Sigmoid colon (tissue), 7 donors: ENCODE measurements around the gene ELF3. TPM values are rescaled to one million over a fixed set of nuclear protein-coding genes. Genes with fewer than 3 reads are reported as not detected.
"Not testable (repeated sequence)": the region's sequence is repeated elsewhere in the genome, so short reads cannot be mapped to it uniquely, and the experiment has no call there.

Experiments used
- DNase-seq: peaks from one replicate; pipeline ENCODE4 v3.0.0-alpha.2; 2019
- H3K27ac ChIP-seq, 4 donors: fragments of 200-600 bp; sonication (generic); one replicate each; pipeline ENCODE4 v1.5.1; 2016 to 2019; ENCODE audit warnings: mild to moderate bottlenecking in 1 of 4
- H3K27me3 ChIP-seq, 3 donors: fragments of 200-600 bp; sonication (generic); one replicate each; pipeline ENCODE4 v1.5.1; 2019; ENCODE audit warnings: mild to moderate bottlenecking in 1 of 3
- H3K36me3 ChIP-seq, 4 donors: fragments of 200-600 bp; sonication (generic); one replicate each; pipeline ENCODE4 v1.5.1; 2016 to 2019
- H3K4me1 ChIP-seq, 4 donors: fragments of 200-600 bp; sonication (generic); one replicate each; pipeline ENCODE4 v1.5.1; 2017 to 2019
- H3K4me3 ChIP-seq, 4 donors: fragments of 200-600 bp; sonication (generic); one replicate each; pipeline ENCODE4 v1.5.1; 2017 to 2019; ENCODE audit warnings: mild to moderate bottlenecking in 2 of 4, moderate library complexity in 1 of 4
- H3K9me3 ChIP-seq, 4 donors: fragments of 200-600 bp in 3 of 4; sonication (generic) in 3 of 4; one replicate each; pipeline versions ENCODE4 v1.5.1 to v1.6.1; 2013 to 2019
- EP300 ChIP-seq, 4 donors: sonication (generic); formaldehyde crosslinking; IDR thresholded peaks; one replicate each; pipeline ENCODE4 v1.6.1; 2017; ENCODE audit warnings: antibody characterized with exemption in 4 of 4
- POLR2A ChIP-seq, 2 donors: fragments of 450-650 bp; IDR thresholded peaks; one replicate each; pipeline ENCODE4 v1.6.1; 2016; ENCODE audit warnings: antibody characterized with exemption in 2 of 2, mild to moderate bottlenecking in 2 of 2, moderate library complexity in 2 of 2
- POLR2AphosphoS5 ChIP-seq, 4 donors: sonication (generic); formaldehyde crosslinking; IDR thresholded peaks; one replicate each; pipeline ENCODE4 v1.6.1; 2017; ENCODE audit warnings: antibody characterized with exemption in 4 of 4
- WGBS, 2 donors: extraction: QIAGEN DNeasy Blood & Tissue Kit; methylation state at CpG; one replicate each; pipeline ENCODE4 v1.1.7; 2013; 5-methylcytosine and 5-hydroxymethylcytosine counted together
- intact Hi-C: fragments of 100-400 bp; cut with DNase I; formaldehyde crosslinking; loops from one replicate; pipeline ENCODE4 v1.15.1; 2023
- polyA plus RNA-seq, 3 donors: library from polyadenylated mRNA; stranded (reverse); fragments of 200-250 nt; gene quantifications; one replicate each; pipeline ENCODE4 v1.2.3, GENCODE V29; 2013
- total RNA-seq, 4 donors: library from RNA; depleted of rRNA; stranded (reverse); fragments of >200 nt; gene quantifications; one replicate each; pipeline ENCODE4 v1.1.0, GENCODE V29; 2016
- TF ChIP-seq, protein P1 (sequence below), 4 experiments: fragments of 450-650 bp in 3 of 4; fragments of 200-600 bp in 1 of 4; IDR thresholded peaks; one replicate each; pipeline ENCODE4 v1.5.1; 2016 to 2019; ENCODE audit warnings: antibody characterized with exemption in 4 of 4, mild to moderate bottlenecking in 3 of 4, moderate library complexity in 2 of 4
- donor health status: healthy with polysubstance abuse.
- donor health status: Bipolar disorder and iron deficiency.
- donor health status: healthy.

The ELF3 gene
- total and polyA plus RNA-seq, 7 donors, result 0.16 to 665 (median 1.8) TPM

DNA sequence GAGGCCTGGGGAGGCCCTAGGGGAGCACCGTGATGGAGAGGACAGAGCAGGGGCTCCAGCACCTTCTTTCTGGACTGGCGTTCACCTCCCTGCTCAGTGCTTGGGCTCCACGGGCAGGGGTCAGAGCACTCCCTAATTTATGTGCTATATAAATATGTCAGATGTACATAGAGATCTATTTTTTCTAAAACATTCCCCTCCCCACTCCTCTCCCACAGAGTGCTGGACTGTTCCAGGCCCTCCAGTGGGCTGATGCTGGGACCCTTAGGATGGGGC, 5.2 kb downstream of the ELF3 start:
- Histone ChIP-seq H3K9me3 (no peaks in the 10 kb centered on the region), H3K36me3 (no peaks in the 10 kb centered on the region), H3K27ac (no peak overlapping the region), H3K4me3 (no peak overlapping the region), H3K4me1 (no peaks in the 10 kb centered on the region), H3K27me3 (peaks cover 0 to 20% (median 6%) of the 10 kb centered on the region in 3 donors)
- WGBS, 2 donors, result 11 to 72% methylated on average over 3 of the region's 3 CpGs
- DNase-seq, result no peak
- intact Hi-C loops, result no loop called here
- TF ChIP-seq POLR2A (IDR thresholded peaks at IDR 0.05), result peak in 1 of 2 donors; percentile 18
- peak in 1 of 4 donors; percentile 4 for TF ChIP-seq POLR2AphosphoS5 (IDR thresholded peaks at IDR 0.05)
- TF ChIP-seq, protein P1, sequence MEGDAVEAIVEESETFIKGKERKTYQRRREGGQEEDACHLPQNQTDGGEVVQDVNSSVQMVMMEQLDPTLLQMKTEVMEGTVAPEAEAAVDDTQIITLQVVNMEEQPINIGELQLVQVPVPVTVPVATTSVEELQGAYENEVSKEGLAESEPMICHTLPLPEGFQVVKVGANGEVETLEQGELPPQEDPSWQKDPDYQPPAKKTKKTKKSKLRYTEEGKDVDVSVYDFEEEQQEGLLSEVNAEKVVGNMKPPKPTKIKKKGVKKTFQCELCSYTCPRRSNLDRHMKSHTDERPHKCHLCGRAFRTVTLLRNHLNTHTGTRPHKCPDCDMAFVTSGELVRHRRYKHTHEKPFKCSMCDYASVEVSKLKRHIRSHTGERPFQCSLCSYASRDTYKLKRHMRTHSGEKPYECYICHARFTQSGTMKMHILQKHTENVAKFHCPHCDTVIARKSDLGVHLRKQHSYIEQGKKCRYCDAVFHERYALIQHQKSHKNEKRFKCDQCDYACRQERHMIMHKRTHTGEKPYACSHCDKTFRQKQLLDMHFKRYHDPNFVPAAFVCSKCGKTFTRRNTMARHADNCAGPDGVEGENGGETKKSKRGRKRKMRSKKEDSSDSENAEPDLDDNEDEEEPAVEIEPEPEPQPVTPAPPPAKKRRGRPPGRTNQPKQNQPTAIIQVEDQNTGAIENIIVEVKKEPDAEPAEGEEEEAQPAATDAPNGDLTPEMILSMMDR (IDR thresholded peaks at IDR 0.05), result no peak

DNA sequence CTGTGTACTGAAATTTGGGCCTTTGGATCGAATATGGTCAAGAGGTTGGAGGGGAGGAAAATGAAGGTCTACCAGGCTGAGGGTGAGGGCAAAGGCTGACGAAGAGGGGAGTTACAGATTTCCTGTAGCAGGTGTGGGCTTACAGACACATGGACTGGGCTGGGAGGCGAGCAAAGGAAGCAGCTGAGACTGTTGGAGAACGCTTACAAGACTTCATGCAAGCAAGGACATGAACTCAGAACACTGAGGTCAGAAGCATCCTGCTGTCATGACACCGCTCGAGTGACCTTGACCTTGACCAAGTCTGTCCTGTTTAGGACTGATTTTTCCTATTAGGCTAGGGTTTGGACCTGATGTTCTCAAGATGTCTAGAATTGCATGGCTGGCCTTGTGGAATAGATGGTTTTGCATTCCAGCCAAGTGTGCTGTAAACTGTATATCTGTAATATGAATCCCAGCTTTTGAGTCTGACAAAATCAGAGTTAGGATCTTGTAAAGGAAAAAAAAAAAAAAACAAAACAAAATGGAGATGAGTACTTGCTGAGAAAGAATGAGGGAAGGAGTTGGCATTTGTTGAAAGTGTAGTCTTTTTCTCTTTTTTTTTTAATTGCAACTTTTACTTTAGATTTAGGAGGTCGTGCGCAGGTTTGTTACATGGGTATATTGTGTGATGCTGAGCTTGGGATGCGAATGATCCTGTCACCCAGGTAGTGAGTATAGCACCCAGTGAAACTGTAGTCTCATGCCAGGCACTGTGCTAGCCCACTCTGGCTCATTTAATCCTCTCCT, 5.8 kb downstream of the ELF3 start:
- TF ChIP-seq POLR2A (IDR thresholded peaks at IDR 0.05) (peak in 1 of 2 donors; percentile 9), POLR2AphosphoS5 (IDR thresholded peaks at IDR 0.05) (peak in 1 of 4 donors; percentile 7), EP300 (IDR thresholded peaks at IDR 0.05) (no peak)
- intact Hi-C loops, result no loop called here
- H3K36me3 ChIP-seq, result no peaks in the 10 kb centered on the region
- no peaks in the 10 kb centered on the region for H3K4me1 ChIP-seq
- WGBS, 2 donors, result 18 to 60% methylated on average over 9 of the region's 9 CpGs
- H3K4me3 ChIP-seq, result no peak overlapping the region
- H3K27ac ChIP-seq, result no peak overlapping the region
- no peaks in the 10 kb centered on the region for H3K9me3 ChIP-seq
- H3K27me3 ChIP-seq, result peaks cover 0 to 20% (median 6%) of the 10 kb centered on the region in 3 donors
- no peak for DNase-seq

DNA sequence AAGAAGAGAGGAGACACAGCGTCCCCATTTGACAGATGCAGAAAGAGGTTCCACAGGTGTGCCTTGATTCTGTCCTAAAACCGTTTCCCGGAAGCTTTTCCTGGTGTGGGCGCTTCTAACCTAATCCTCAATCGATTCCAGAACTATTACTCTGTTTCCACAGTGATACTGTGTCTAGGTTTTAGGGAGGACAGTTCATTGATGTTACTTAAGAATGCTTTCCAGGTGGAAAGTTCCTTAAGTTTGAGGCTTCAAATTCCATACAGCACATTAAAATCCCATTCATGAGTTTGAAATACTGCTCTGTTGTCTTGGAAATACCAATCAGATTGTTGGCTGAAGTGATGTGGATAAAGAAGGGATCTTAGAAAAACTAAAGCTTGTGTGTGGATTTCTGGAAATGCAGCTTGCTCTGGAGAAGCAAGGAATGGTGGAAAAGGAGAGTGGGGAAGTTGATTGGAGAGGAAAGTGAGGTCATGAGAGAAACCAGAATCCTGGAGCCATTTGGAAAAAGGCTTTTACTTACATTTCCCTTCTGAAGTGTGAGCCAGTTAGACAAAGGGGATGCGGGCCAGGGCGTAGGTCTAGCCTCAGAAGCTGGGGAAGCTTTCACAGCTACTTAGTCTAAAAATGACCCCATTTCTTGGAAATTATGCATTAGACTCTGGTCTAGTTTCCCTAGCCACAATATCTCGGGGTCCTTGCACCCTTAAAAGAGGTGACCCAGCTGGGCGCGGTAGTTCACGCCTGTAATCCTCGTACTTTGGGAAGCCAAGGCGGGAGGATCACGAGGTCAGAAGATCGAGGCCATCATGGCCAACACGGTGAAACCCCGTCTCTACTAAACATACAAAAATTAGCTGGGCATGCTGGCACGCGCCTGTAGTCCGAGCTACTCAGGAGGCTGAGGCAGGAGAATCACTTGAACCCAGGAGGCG, 6.7 kb downstream of the ELF3 start:
- Histone ChIP-seq H3K9me3 (no peaks in the 10 kb centered on the region), H3K4me1 (no peaks in the 10 kb centered on the region), H3K36me3 (no peaks in the 10 kb centered on the region), H3K27ac (no peak overlapping the region), H3K27me3 (peaks cover 0 to 20% (median 6%) of the 10 kb centered on the region in 3 donors), H3K4me3 (no peak overlapping the region)
- WGBS, 2 donors, result 16 to 72% methylated on average over 21 of the region's 21 CpGs
- intact Hi-C loops, result no loop called here
- no peak for DNase-seq
- TF ChIP-seq, protein P1 (IDR thresholded peaks at IDR 0.05), result no peak
- peak in 1 of 2 donors; percentile 9 for TF ChIP-seq POLR2A (IDR thresholded peaks at IDR 0.05)

DNA sequence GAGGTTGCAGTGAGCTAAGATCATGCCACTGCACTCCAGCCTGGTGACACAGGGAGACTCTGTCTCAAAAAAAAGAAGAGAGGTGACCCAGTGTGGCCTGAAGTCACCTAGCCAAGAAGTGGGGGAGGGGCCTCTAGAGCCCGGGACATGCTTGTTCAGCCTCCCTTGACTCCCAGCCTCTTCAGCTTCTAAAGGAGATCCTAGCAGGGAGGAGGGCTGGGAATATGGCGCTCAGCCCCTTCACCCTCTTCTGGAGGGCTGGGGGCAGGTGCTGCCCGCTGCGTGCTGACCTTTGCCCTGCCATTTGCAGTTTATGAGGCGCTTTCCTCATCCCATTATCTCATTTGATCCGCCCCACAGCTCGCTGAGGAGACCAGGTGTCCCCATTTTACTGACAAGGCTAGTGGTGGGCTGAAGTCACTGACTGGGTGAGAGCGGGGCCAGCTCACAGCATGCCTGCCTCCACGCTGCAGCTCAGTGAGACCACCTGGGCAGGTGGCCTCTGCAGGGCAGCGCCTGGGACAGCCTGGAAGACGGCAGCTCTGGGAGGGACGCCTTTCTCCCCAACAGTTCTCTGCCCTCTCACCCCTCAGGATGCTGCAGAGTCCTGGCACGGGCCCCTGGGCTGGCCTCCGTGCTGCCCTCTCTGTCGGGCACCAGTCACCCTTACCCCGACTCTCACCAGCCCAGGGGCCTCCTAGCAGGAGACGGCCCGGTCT, 7.5 kb downstream of the ELF3 start:
- no peak for DNase-seq
- TF ChIP-seq EP300 (IDR thresholded peaks at IDR 0.05) (no peak), POLR2A (IDR thresholded peaks at IDR 0.05) (peak in 1 of 2 donors; percentile 9)
- H3K27me3 ChIP-seq, result peaks cover 0 to 20% (median 6%) of the 10 kb centered on the region in 3 donors
- H3K4me1 ChIP-seq, result no peaks in the 10 kb centered on the region
- no peak overlapping the region for H3K4me3 ChIP-seq
- intact Hi-C loops, result no loop called here
- WGBS, 2 donors, result 11 to 52% methylated on average over 18 of the region's 18 CpGs
- no peak overlapping the region for H3K27ac ChIP-seq
- H3K36me3 ChIP-seq, result no peaks in the 10 kb centered on the region
- no peaks in the 10 kb centered on the region for H3K9me3 ChIP-seq

DNA sequence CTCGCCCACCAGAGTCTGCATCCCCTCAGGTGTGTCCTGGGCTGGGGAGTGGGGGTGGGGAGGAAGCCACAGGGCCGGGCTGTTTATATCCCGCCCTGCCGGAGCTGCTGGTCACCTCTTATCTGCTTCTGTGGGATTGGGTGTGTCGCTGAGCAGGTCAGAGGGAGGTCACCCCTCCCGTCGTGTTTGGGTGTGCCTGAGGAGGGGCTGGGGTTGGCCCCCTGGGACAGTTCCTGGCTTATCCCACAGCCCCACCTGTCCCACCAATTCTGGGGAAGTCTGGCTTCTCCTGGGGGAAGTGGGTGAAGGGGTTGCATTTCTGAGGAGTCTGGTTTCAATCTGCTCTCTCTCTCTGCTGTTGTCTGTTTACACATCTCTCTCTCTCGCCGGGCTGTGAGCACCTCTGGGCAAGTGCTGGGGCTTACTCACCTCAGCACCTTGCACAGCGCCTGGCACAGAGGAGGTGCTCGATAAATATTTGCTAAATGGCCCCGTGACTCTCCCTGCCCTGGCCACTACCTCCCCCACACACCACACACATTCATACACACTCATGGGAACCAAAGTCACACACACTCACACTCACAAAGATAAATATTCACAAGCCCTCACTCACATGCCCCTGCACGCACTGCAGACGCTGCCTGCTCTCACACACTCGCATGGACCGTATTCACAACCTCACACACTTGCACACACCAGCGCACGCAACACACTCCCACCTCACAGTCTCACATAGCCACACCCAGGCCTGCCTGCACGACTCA, 8.3 kb downstream of the ELF3 start:
- Histone ChIP-seq H3K27me3 (peaks cover 0 to 20% (median 6%) of the 10 kb centered on the region in 3 donors), H3K4me3 (no peak overlapping the region), H3K27ac (no peak overlapping the region), H3K4me1 (no peaks in the 10 kb centered on the region), H3K36me3 (no peaks in the 10 kb centered on the region), H3K9me3 (no peaks in the 10 kb centered on the region)
- TF ChIP-seq POLR2A (IDR thresholded peaks at IDR 0.05) (no peak), POLR2AphosphoS5 (IDR thresholded peaks at IDR 0.05) (peak in 1 of 4 donors; percentile 6)
- intact Hi-C loops, result no loop called here
- no peak for DNase-seq
- WGBS, 2 donors, result 10 to 47% methylated on average over 19 of the region's 19 CpGs

DNA sequence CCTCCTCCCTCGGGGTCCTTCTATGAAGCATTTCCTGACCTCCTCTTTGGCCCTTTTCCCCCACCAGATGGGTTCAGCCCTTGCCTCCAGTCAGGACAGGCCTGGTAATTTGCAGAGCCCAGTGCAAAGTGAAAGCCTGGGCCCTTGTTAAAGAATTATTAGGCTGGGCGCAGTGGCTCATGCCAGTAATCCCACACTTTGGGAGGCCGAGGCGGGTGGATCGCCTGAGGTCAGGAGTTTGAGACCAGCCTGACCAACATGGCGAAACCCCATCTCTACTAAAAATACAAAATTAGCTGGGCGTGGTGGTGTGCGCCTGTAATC, 8.8 kb downstream of the ELF3 start:
- H3K4me1 ChIP-seq, H3K36me3 ChIP-seq, H3K9me3 ChIP-seq, DNase-seq, H3K27ac ChIP-seq, intact Hi-C loops, H3K4me3 ChIP-seq: not testable (repeated sequence)
- peaks cover 0 to 20% (median 6%) of the 10 kb centered on the region in 3 donors for H3K27me3 ChIP-seq
- 40 to 73% methylated on average over 8 of the region's 8 CpGs for WGBS, 2 donors
